SK-N-MC (cell line): Measurements from ENCODE around the gene SLC25A13.

Experiments
- EZH2 ChIP-seq: fragments of 200-600 bp; sonication (generic); IDR thresholded peaks from one replicate; pipeline ENCODE4 v1.6.1; 2017; ENCODE audit warnings: antibody characterized with exemption
- POLR2AphosphoS5 ChIP-seq: IDR thresholded peaks from 2 replicates; pipeline ENCODE4 v1.6.1; 2012; ENCODE audit warnings: mild to moderate bottlenecking, low read depth, low read length, borderline replicate concordance

DNA sequence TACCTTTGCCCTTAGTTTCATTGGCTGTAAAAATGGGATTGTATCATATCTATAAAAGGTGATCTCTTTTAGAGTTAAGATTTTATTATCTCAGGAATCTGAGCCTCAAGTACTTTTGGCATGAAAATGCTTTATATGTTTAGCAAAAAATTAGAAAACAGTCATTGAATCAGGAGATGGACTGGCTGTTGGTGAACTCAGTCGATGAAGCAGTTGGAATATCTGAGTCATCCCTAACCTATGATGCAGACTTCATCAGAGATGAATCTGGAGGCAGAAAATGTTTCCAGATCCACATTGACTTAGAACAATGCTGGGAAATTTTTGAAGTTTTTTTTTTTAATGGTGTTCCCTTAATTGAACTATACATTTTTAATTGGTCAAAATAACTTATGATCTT, 228.5 kb downstream of the SLC25A13 start:
- no peak for TF ChIP-seq EZH2
- no peak for TF ChIP-seq POLR2AphosphoS5
